GM12878 (cell line): ENCODE data around the gene C11orf98. TPM values are rescaled to one million over a fixed set of nuclear protein-coding genes. Genes with fewer than 3 reads are reported as not detected.

Experiments used
- ATAC-seq: fragments of 200-7000 bp; cut with Tn5 transposase; 3 replicates; pipeline ENCODE4 v1.9.1; 2020; ENCODE audit warnings: mild to moderate bottlenecking, moderate library complexity
- BruUV-seq: library from RNA; stranded (reverse); fragments of 400-500 nt; replicated peaks from 2 replicates; lab custom pipeline; 2021; lab: Mats Ljungman, UMichigan
- CTCF ChIA-PET: fragments of 300-600 bp; sonication (Branson Sonifier 250); formaldehyde crosslinking; extraction: SDS; loops from one replicate; lab custom pipeline; 2021; ENCODE audit warnings: inconsistent platforms; lab: Yijun Ruan, JAX
- POLR2A ChIA-PET: fragments of 350-600 bp; formaldehyde crosslinking; extraction: SDS; loops from one replicate; lab custom pipeline; 2021; ENCODE audit warnings: inconsistent platforms; lab: Charles Lee
- RAD21 ChIA-PET: fragments of 300-600 bp; sonication (Branson Sonifier 250); formaldehyde crosslinking; loops from one replicate; lab custom pipeline; 2023; ENCODE audit warnings: antibody characterized with exemption; ENCODE audit not compliant: unreplicated experiment; lab: Charles Lee
- SMC1A ChIA-PET: fragments of 300-600 bp; sonication (Branson Sonifier 250); formaldehyde crosslinking; loops from one replicate; lab custom pipeline; 2023; ENCODE audit not compliant: unreplicated experiment, uncharacterized antibody; lab: Charles Lee
- DNase-seq: peaks from one replicate; pipeline ENCODE4 v3.0.0-alpha.2; 2011; ENCODE audit warnings: low read depth, low spot score
- FAIRE-seq: peaks from 3 replicates; lab custom pipeline; 2011; peaks lifted over from hg19 to GRCh38; lab: Jason Lieb, UNC
- H2AFZ ChIP-seq: 2 replicates; pipeline ENCODE4 v1.6.0; 2011; ENCODE audit warnings: low read depth, low read length, control low read depth; ENCODE audit not compliant: control insufficient read depth
- H3K27ac ChIP-seq: 2 replicates; pipeline ENCODE4 v1.5.1; 2011; ENCODE audit warnings: control low read depth; ENCODE audit not compliant: control insufficient read depth, insufficient read depth
- H3K27me3 ChIP-seq, 2 experiments: replicated peaks in 1 of 2; 2 replicates each; pipeline versions ENCODE4 v1.6.0 to v1.6.1; 2011; ENCODE audit warnings: low read length in 1 of 2; ENCODE audit not compliant: control insufficient read depth in 2 of 2, insufficient read depth in 2 of 2
- H3K36me3 ChIP-seq, 2 experiments: 2 replicates each; pipeline ENCODE4 v1.5.1; 2011; ENCODE audit warnings: low read length in 1 of 2; ENCODE audit not compliant: control insufficient read depth in 2 of 2, insufficient read depth in 2 of 2
- H3K4me1 ChIP-seq: 2 replicates; pipeline ENCODE4 v1.6.1; 2011; ENCODE audit warnings: mild to moderate bottlenecking, low read length, moderate library complexity, mixed read lengths; ENCODE audit not compliant: control insufficient read depth, insufficient read depth
- H3K4me2 ChIP-seq: 2 replicates; pipeline ENCODE4 v1.6.0; 2011; ENCODE audit warnings: control low read depth; ENCODE audit not compliant: control insufficient read depth, insufficient read depth
- H3K4me3 ChIP-seq: fragments of 200-600 bp; sonication (generic); 2 replicates; pipeline ENCODE4 v1.5.1; 2016
- H3K79me2 ChIP-seq: 2 replicates; pipeline ENCODE4 v1.6.0; 2011; ENCODE audit warnings: low read length; ENCODE audit not compliant: control insufficient read depth, insufficient read depth
- H3K9ac ChIP-seq: 2 replicates; pipeline ENCODE4 v1.8.0; 2011; ENCODE audit warnings: low read length, control low read depth, mixed read lengths; ENCODE audit not compliant: control insufficient read depth, insufficient read depth
- H3K9me3 ChIP-seq: replicated peaks from 3 replicates; pipeline ENCODE4 v1.5.1; 2011; ENCODE audit warnings: mild to moderate bottlenecking, low read length; ENCODE audit not compliant: control insufficient read depth, insufficient read depth
- H4K20me1 ChIP-seq: 2 replicates; pipeline ENCODE4 v1.6.0; 2011; ENCODE audit not compliant: control insufficient read depth, insufficient read depth
- BCL3 ChIP-seq: IDR thresholded peaks from 2 replicates; pipeline ENCODE4 v1.6.1; 2011; ENCODE audit warnings: borderline replicate concordance, low read depth, mild to moderate bottlenecking, moderate library complexity, low read length; ENCODE audit not compliant: insufficient read depth, poor library complexity, severe bottlenecking
- BHLHE40 ChIP-seq, 2 experiments: fragments of 450-650 bp in 1 of 2; IDR thresholded peaks; 2 replicates each; pipeline ENCODE4 v1.6.1; 2011 to 2017; ENCODE audit warnings: low read depth in 2 of 2, borderline replicate concordance in 1 of 2, improper control_type of control experiment in 1 of 2, low read length in 1 of 2, mild to moderate bottlenecking in 1 of 2
- CHD2 ChIP-seq: IDR thresholded peaks from 2 replicates; pipeline ENCODE4 v1.6.1; 2011; ENCODE audit warnings: low read depth, low read length, improper control_type of control experiment, borderline replicate concordance
- CTCF ChIP-seq, 3 experiments: IDR thresholded peaks in 2 of 3; conservative IDR thresholded peaks in 1 of 3; 2 replicates each; pipeline ENCODE4 v1.5.1; 2011; ENCODE audit warnings: low read depth in 3 of 3, low read length in 3 of 3, mild to moderate bottlenecking in 3 of 3, control low read depth in 2 of 3, moderate library complexity in 2 of 3, inconsistent platforms in 1 of 3, mixed read lengths in 1 of 3; ENCODE audit not compliant: control insufficient read depth in 2 of 3, insufficient read depth in 1 of 3; ENCODE audit errors: extremely low read depth in 1 of 3
- EED ChIP-seq: sonication (generic); IDR thresholded peaks from 2 replicates; pipeline ENCODE4 v1.6.1; 2016; ENCODE audit warnings: antibody characterized with exemption, low read depth
- PBX3 ChIP-seq: IDR thresholded peaks from 2 replicates; pipeline ENCODE4 v1.6.1; 2011; ENCODE audit warnings: mild to moderate bottlenecking, low read depth, low read length, moderate library complexity; ENCODE audit not compliant: insufficient replicate concordance
- POU2F2 ChIP-seq: IDR thresholded peaks from 3 replicates; pipeline ENCODE4 v1.6.1; 2011; ENCODE audit warnings: low read depth, mild to moderate bottlenecking, low read length, borderline replicate concordance
- RAD21 ChIP-seq: IDR thresholded peaks from 2 replicates; pipeline ENCODE4 v1.6.1; 2011; ENCODE audit warnings: mild to moderate bottlenecking, low read depth, low read length, moderate library complexity; ENCODE audit not compliant: insufficient read depth
- SMC3 ChIP-seq: IDR thresholded peaks from 2 replicates; pipeline ENCODE4 v1.6.1; 2011; ENCODE audit warnings: low read length, improper control_type of control experiment, borderline replicate concordance
- TARDBP ChIP-seq: IDR thresholded peaks from 2 replicates; pipeline ENCODE4 v1.6.1; 2016; ENCODE audit warnings: borderline replicate concordance
- WGBS: methylation state at CpG from one replicate; pipeline ENCODE4 v1.1.6; 2016; ENCODE audit warnings: low lambda C conversion rate; ENCODE audit not compliant: insufficient replicate concordance, insufficient coverage; ENCODE audit errors: missing lambda C conversion rate; 5-methylcytosine and 5-hydroxymethylcytosine counted together
- in situ Hi-C: fragments of 300-500 bp; cut with MboI; formaldehyde crosslinking; loops from 9 replicates; pipeline ENCODE4 v1.14.3; 2018; ENCODE audit warnings: mixed read lengths
- intact Hi-C: fragments of 100-400 bp; cut with micrococcal nuclease; formaldehyde crosslinking; loops from one replicate; pipeline ENCODE4 v1.14.2; 2022; ENCODE audit not compliant: unreplicated experiment
- polyA plus RNA-seq, 11 experiments: library from polyadenylated mRNA; depleted of rRNA in 4 of 11; unstranded in 6 of 11; stranded (reverse) in 5 of 11; fragments of >200 nt; fragmentation: Nextera tagmentation in 4 of 11; fragmentation: Illumina TruSeq in 1 of 11; extraction: Ambion mirVana in 4 of 11; extraction: Trizol in 1 of 11; gene quantifications; 1 replicate in 1 of 11; 2 replicates in 10 of 11; pipeline versions ENCODE4 v1.2.1 to v1.2.3, GENCODE V29; 2011 to 2016; ENCODE audit warnings: inconsistent platforms in 2 of 11, missing spikeins in 2 of 11, low read depth in 1 of 11
- total RNA-seq, 4 experiments: library from RNA; depleted of rRNA in 3 of 4; stranded (reverse); fragments of >200 nt in 3 of 4; fragmentation: Illumina TruSeq in 1 of 4; extraction: Trizol in 1 of 4; gene quantifications; 2 replicates each; pipeline versions ENCODE4 v1.2.1 to v1.2.3, GENCODE V29; 2013 to 2021

Gene C11orf98
- total and polyA plus RNA-seq, 10 of the 15 experiments (the other 5 are each of a cell fraction or from before 2014, with no cell fraction given) = 62.5 to 270 (median 162) TPM

GRCh38 chr11:62682518-62682917, 17.5 kb upstream of the C11orf98 start (continued):
- TF ChIP-seq TARDBP = no peak
- TF ChIP-seq CHD2 = no peak
- TF ChIP-seq PBX3 = no peak
- TF ChIP-seq EED = no peak
- TF ChIP-seq BCL3 = no peak

- FAIRE-seq = no peak
These were observed 15.8 kb upstream of the C11orf98 start for GRCh38 chr11:62680825-62681240.

More at GRCh38 chr11:62680825-62681240, 15.8 kb upstream of the C11orf98 start:
- DNase-seq = no peak
- in situ Hi-C loops (no loop called here), intact Hi-C loops (loop anchor here (2.0 to 10.0 kb wide), 2 partner anchors 160 to 216 kb away; no protein-coding TSS in a partner anchor)
- peak; percentile 86; the same call in 2 of the 3 replicates for TF ChIP-seq POU2F2
- TF ChIP-seq CTCF (IDR thresholded peaks at IDR 0.05 in 2 of 3, conservative IDR thresholded peaks at IDR 0.05 in 1 of 3; ENCODE audit: control insufficient read depth in 2 of 3, extremely low read depth in 1 of 3, insufficient read depth in 1 of 3, low read depth in 3 of 3, low read length in 3 of 3) = peak; percentile 63 to 69 (median 65)
- no peak for TF ChIP-seq BHLHE40 (IDR thresholded peaks at IDR 0.05; ENCODE audit: borderline replicate concordance in 1 of 2, low read depth in 2 of 2, low read length in 1 of 2)
- peak; percentile 64 for TF ChIP-seq RAD21
- TF ChIP-seq SMC3 = peak; percentile 32; the same call in 1 of the 2 replicates
- Histone ChIP-seq H3K9ac (no peak overlapping the region), H2AFZ (peak overlapping the region; percentile 74), H3K4me3 (no peak overlapping the region), H3K36me3 (peaks cover 0 to 7% of the 10 kb centered on the region in 2 experiments; a peak in 1 of 4 replicates), H3K27ac (no peak overlapping the region), H3K79me2 (peaks cover 20% of the 10 kb centered on the region), H3K4me2 (no peak overlapping the region), H3K9me3 (no peaks in the 10 kb centered on the region), H3K4me1 (peaks cover 11% of the 10 kb centered on the region), H3K27me3 (no peaks in the 10 kb centered on the region), H4K20me1 (no peaks in the 10 kb centered on the region; the same call in 1 of the 2 replicates)
- ATAC-seq = peak; percentile 91
- 36% methylated on average over 4 of the region's 4 CpGs for WGBS
- ChIA-PET SMC1A (interaction anchor here (0.6 to 2.1 kb wide), 18 partner anchors 9 to 201 kb away, joined by 3 to 7 read pairs (median 4); partner anchors contain the start of genes C11orf98, CSKMT, HNRNPUL2 and LBHD1), CTCF (interaction anchor here (0.6 to 2.9 kb wide), 28 partner anchors 9 to 256 kb away, joined by 3 to 24 read pairs (median 4); partner anchors contain the start of genes C11orf98, CSKMT, LRRN4CL and POLR2G), RAD21 (interaction anchor here (0.9 to 1.9 kb wide), 8 partner anchors 9 to 256 kb away, joined by 3 to 8 read pairs (median 3); partner anchors contain the start of genes C11orf98, CSKMT, LBHD1 and TMEM179B), POLR2A (interaction anchor here (0.5 to 9.7 kb wide), 17 partner anchors 9 to 245 kb away, joined by 3 to 83 read pairs (median 4); partner anchors contain the start of genes BSCL2, C11orf98, CSKMT and GNG3)
- BruUV-seq = no TSS peak
